H1 (cell line): Measurements from ENCODE around the gene ZFAND4. TPM values are rescaled to one million over a fixed set of nuclear protein-coding genes. Genes with fewer than 3 reads are reported as not detected.

Experiments used
- ASH2L ChIP-seq: fragments of 200-600, 300-600 bp; sonication (generic); IDR thresholded peaks from one replicate; pipeline ENCODE4 v1.7.1; 2017; ENCODE audit warnings: low read length
- ATF2 ChIP-seq: IDR thresholded peaks from 2 replicates; pipeline ENCODE4 v1.6.1; 2012; ENCODE audit warnings: low read length, inconsistent platforms
- ATF3 ChIP-seq: IDR thresholded peaks from 2 replicates; pipeline ENCODE4 v1.6.1; 2011; ENCODE audit warnings: low read depth, mild to moderate bottlenecking, low read length; ENCODE audit not compliant: insufficient read depth
- CTBP2 ChIP-seq: IDR thresholded peaks from 2 replicates; pipeline ENCODE4 v1.7.0; 2011; ENCODE audit warnings: borderline replicate concordance, mild to moderate bottlenecking, moderate library complexity, mixed read lengths, low read length; ENCODE audit not compliant: insufficient read depth, insufficient read length
- CTCF ChIP-seq, 3 experiments: IDR thresholded peaks; 1 replicate in 2 of 3; 2 replicates in 1 of 3; pipeline versions ENCODE4 v1.5.1 to v1.6.1; 2011; ENCODE audit warnings: low read length in 3 of 3, mild to moderate bottlenecking in 3 of 3, inconsistent platforms in 2 of 3, low read depth in 1 of 3, moderate library complexity in 1 of 3; ENCODE audit not compliant: insufficient read depth in 1 of 3; ENCODE audit errors: control extremely low read depth in 1 of 3
- FOSL1 ChIP-seq: IDR thresholded peaks from 2 replicates; pipeline ENCODE4 v1.6.1; 2011; ENCODE audit warnings: mild to moderate bottlenecking, low read depth, low read length, moderate library complexity; ENCODE audit not compliant: insufficient read depth
- NRF1 ChIP-seq: IDR thresholded peaks from 2 replicates; pipeline ENCODE4 v1.6.1; 2011; ENCODE audit warnings: mild to moderate bottlenecking, low read depth, low read length, improper control_type of control experiment
- PHF8 ChIP-seq: fragments of 200-600 bp; sonication (generic); conservative IDR thresholded peaks from 2 replicates; pipeline ENCODE4 v1.7.1; 2012; ENCODE audit warnings: low read depth, mild to moderate bottlenecking, inconsistent platforms, low read length, moderate library complexity
- POLR2AphosphoS5 ChIP-seq: IDR thresholded peaks from 2 replicates; pipeline ENCODE4 v1.6.1; 2011; ENCODE audit warnings: low read depth, low read length
- SP2 ChIP-seq: IDR thresholded peaks from 2 replicates; pipeline ENCODE4 v1.6.1; 2012; ENCODE audit warnings: mild to moderate bottlenecking, low read length, inconsistent platforms
- polyA plus RNA-seq, 7 experiments: library from polyadenylated mRNA; depleted of rRNA in 3 of 7; stranded (reverse) in 5 of 7; unstranded in 2 of 7; fragments of >200 nt in 5 of 7; fragments of 200-250 nt in 2 of 7; gene quantifications; 1 replicate in 5 of 7; 2 replicates in 1 of 7; 4 replicates in 1 of 7; pipeline versions ENCODE4 v1.2.1 to v1.2.3, GENCODE V29; 2011 to 2013; ENCODE audit warnings: missing spikeins in 2 of 7, mixed read lengths in 2 of 7
- total RNA-seq: library from RNA; stranded (reverse); fragmentation: NEBNext Ultra II Directional; extraction: Animal tissue kit (Norgen Biotek cat#: 25700); gene quantifications from 2 replicates; pipeline ENCODE4 v1.2.1, GENCODE V29; 2021

ZFAND4 gene
- total and polyA plus RNA-seq, 2 of the 8 experiments (the other 6 are each of a cell fraction or from before 2014, with no cell fraction given) = 2.8 to 17.8 TPM

- TF ChIP-seq CTCF (IDR thresholded peaks at IDR 0.05; ENCODE audit: control extremely low read depth in 1 of 3, insufficient read depth in 1 of 3, low read depth in 1 of 3, low read length in 3 of 3) (no peak), SP2 (no peak), ASH2L (no peak), CTBP2 (no peak), PHF8 (no peak), ATF2 (no peak), ATF3 (no peak), NRF1 (no peak), FOSL1 (no peak), POLR2AphosphoS5 (no peak)
- TF ChIP-seq, all 59 proteins: peak for 0
Measured at GRCh38 chr10:45608052-45608451, 64.5 kb downstream of the ZFAND4 start (continued).
